HepG2 (cell line): ENCODE data around the gene AIFM1. TPM values are rescaled to one million over a fixed set of nuclear protein-coding genes. Genes with fewer than 3 reads are reported as not detected.

Experiments used
- ATAC-seq: fragments of 200-7000 bp; cut with Tn5 transposase; 3 replicates; pipeline ENCODE4 v1.9.1; 2020; ENCODE audit warnings: mild to moderate bottlenecking, moderate library complexity
- BruUV-seq: library from RNA; stranded (reverse); fragments of 400-500 nt; replicated peaks from 2 replicates; lab custom pipeline; 2021; lab: Mats Ljungman, UMichigan
- CTCF ChIA-PET: fragments of 300-600 bp; formaldehyde crosslinking; extraction: SDS; loops from one replicate; lab custom pipeline; 2021; ENCODE audit warnings: low total read pairs, inconsistent platforms, low intra/inter-chr PET ratio; lab: Yijun Ruan, JAX
- POLR2A ChIA-PET: fragments of 350-600 bp; sonication (Branson Sonifier 250); formaldehyde crosslinking; loops from one replicate; lab custom pipeline; 2020; ENCODE audit warnings: antibody characterized with exemption, inconsistent platforms; lab: Yijun Ruan, JAX
- DNase-seq: peaks from one replicate; pipeline ENCODE4 v3.0.0-alpha.2; 2015; ENCODE audit warnings: low spot score
- FAIRE-seq: peaks from 3 replicates; lab custom pipeline; 2011; peaks lifted over from hg19 to GRCh38; lab: Jason Lieb, UNC
- H2AFZ ChIP-seq: one replicate; pipeline ENCODE4 v1.6.1; 2011; ENCODE audit warnings: low read length, inconsistent platforms
- H3K27ac ChIP-seq: fragments of 300-600 bp; 3 replicates; pipeline ENCODE4 v1.8.0; 2011; ENCODE audit warnings: mixed run types, mild to moderate bottlenecking, mixed read lengths, low read length, inconsistent platforms; ENCODE audit not compliant: insufficient read depth; ENCODE audit errors: extremely low read length
- H3K27me3 ChIP-seq, 2 experiments: fragments of 200-600 bp in 1 of 2; 2 replicates in 1 of 2; 3 replicates in 1 of 2; pipeline versions ENCODE4 v1.6.0 to v1.8.0; 2011; ENCODE audit warnings: low read length in 2 of 2, mild to moderate bottlenecking in 2 of 2, moderate library complexity in 2 of 2, inconsistent platforms in 1 of 2; ENCODE audit not compliant: insufficient read depth in 2 of 2, control insufficient read depth in 1 of 2
- H3K36me3 ChIP-seq, 2 experiments: fragments of 200-600 bp in 1 of 2; replicated peaks in 1 of 2; 2 replicates in 1 of 2; 3 replicates in 1 of 2; pipeline versions ENCODE4 v1.5.1 to v1.8.0; 2011; ENCODE audit warnings: low read length in 2 of 2, inconsistent platforms in 1 of 2; ENCODE audit not compliant: insufficient read depth in 2 of 2, control insufficient read depth in 1 of 2
- H3K4me1 ChIP-seq: 2 replicates; pipeline ENCODE4 v1.5.1; 2012; ENCODE audit warnings: low read length, inconsistent platforms; ENCODE audit not compliant: insufficient read depth
- H3K4me2 ChIP-seq: 2 replicates; pipeline ENCODE4 v1.6.0; 2011; ENCODE audit warnings: low read depth, low read length, inconsistent platforms
- H3K4me3 ChIP-seq, 3 experiments: fragments of 200-600 bp in 1 of 3; sonication (generic), shearing (Covaris generic) in 1 of 3; replicated peaks in 1 of 3; 2 replicates each; pipeline ENCODE4 v1.5.1; 2011 to 2016; ENCODE audit warnings: low read length in 3 of 3, inconsistent platforms in 2 of 3, low read depth in 2 of 3, mild to moderate bottlenecking in 2 of 3, control low read depth in 1 of 3, mixed read lengths in 1 of 3; ENCODE audit not compliant: insufficient read depth in 1 of 3
- H3K79me2 ChIP-seq: one replicate; pipeline ENCODE4 v1.6.1; 2011; ENCODE audit warnings: low read length, inconsistent platforms; ENCODE audit not compliant: insufficient read depth
- H3K9ac ChIP-seq: 2 replicates; pipeline ENCODE4 v1.6.0; 2011; ENCODE audit warnings: mild to moderate bottlenecking, low read depth, low read length, inconsistent platforms; ENCODE audit not compliant: insufficient read depth
- H3K9me3 ChIP-seq: 2 replicates; pipeline ENCODE4 v1.5.1; 2012; ENCODE audit warnings: mild to moderate bottlenecking, low read length
- H4K20me1 ChIP-seq: 2 replicates; pipeline ENCODE4 v1.6.0; 2011; ENCODE audit warnings: inconsistent platforms, mild to moderate bottlenecking, low read length, moderate library complexity; ENCODE audit not compliant: insufficient read depth
- CEBPG ChIP-seq: IDR thresholded peaks from 2 replicates; pipeline ENCODE4 v1.6.1; 2016
- JDP2 ChIP-seq: sonication (generic); formaldehyde crosslinking; IDR thresholded peaks from 2 replicates; pipeline ENCODE4 v1.8.1; 2022; ENCODE audit warnings: missing genetic modification reagents, borderline replicate concordance
- MAF1 ChIP-seq: sonication (generic); formaldehyde crosslinking; IDR thresholded peaks from 2 replicates; pipeline ENCODE4 v1.5.0; 2020; ENCODE audit warnings: missing genetic modification reagents, borderline replicate concordance
- MIER3 ChIP-seq: IDR thresholded peaks from 2 replicates; pipeline ENCODE4 v1.6.1; 2016; ENCODE audit warnings: missing compliant biosample characterization, borderline replicate concordance
- NR2F1 ChIP-seq, 2 experiments: fragments of 450-650 bp in 1 of 2; formaldehyde crosslinking in 1 of 2; IDR thresholded peaks; 2 replicates each; pipeline versions ENCODE4 v1.5.0 to v1.6.1; 2016 to 2020; ENCODE audit warnings: mild to moderate bottlenecking in 1 of 2, missing compliant biosample characterization in 1 of 2, missing genetic modification reagents in 1 of 2, moderate library complexity in 1 of 2
- PHB2 ChIP-seq: fragments of 450-650 bp; IDR thresholded peaks from 2 replicates; pipeline ENCODE4 v1.6.1; 2018; ENCODE audit not compliant: partially characterized antibody
- TAF15 ChIP-seq: fragments of 200-400 bp; formaldehyde crosslinking; IDR thresholded peaks from one replicate; pipeline ENCODE4 v1.6.1; 2018; ENCODE audit warnings: mild to moderate bottlenecking, low read depth, low read length; ENCODE audit not compliant: poor library complexity, severe bottlenecking
- THAP7 ChIP-seq: sonication (generic); formaldehyde crosslinking; IDR thresholded peaks from 2 replicates; pipeline ENCODE4 v1.8.1; 2023; ENCODE audit warnings: mild to moderate bottlenecking, missing genetic modification reagents
- ZNF33B ChIP-seq: sonication (generic); formaldehyde crosslinking; IDR thresholded peaks from 2 replicates; pipeline ENCODE4 v1.5.1; 2020; ENCODE audit warnings: mild to moderate bottlenecking, missing genetic modification reagents
- ZZZ3 ChIP-seq: sonication (generic); formaldehyde crosslinking; IDR thresholded peaks from 2 replicates; pipeline ENCODE4 v1.4.0; 2020; ENCODE audit warnings: missing genetic modification reagents, mild to moderate bottlenecking, borderline replicate concordance
- WGBS: methylation state at CpG from one replicate; pipeline ENCODE4 v1.1.6; 2017; ENCODE audit warnings: low lambda C conversion rate; 5-methylcytosine and 5-hydroxymethylcytosine counted together
- in situ Hi-C: cut with HindIII; loops from 2 replicates; pipeline ENCODE4 v1.10.0; 2017; ENCODE audit warnings: low pct_unique_long_range_greater_than_20kb; ENCODE audit not compliant: extremely low pct_ligation_motif_present
- intact Hi-C: fragments of 100-400 bp; cut with micrococcal nuclease; formaldehyde crosslinking; loops from one replicate; pipeline ENCODE4 v1.10.0; 2022; ENCODE audit not compliant: unreplicated experiment
- polyA plus RNA-seq, 8 experiments: library from polyadenylated mRNA; depleted of rRNA in 3 of 8; stranded (reverse) in 7 of 8; unstranded in 1 of 8; fragments of >200 nt; fragmentation: Illumina TruSeq in 4 of 8; extraction: Trizol in 4 of 8; gene quantifications; 2 replicates each; pipeline versions ENCODE4 v1.2.1 to v1.2.3, GENCODE V29; 2011 to 2016; ENCODE audit warnings: low read depth in 4 of 8, missing spikeins in 1 of 8, mixed read lengths in 1 of 8; ENCODE audit not compliant: insufficient read depth in 1 of 8
- total RNA-seq, 5 experiments: library from RNA; depleted of rRNA; stranded (reverse); fragments of >200 nt; fragmentation: Illumina TruSeq; extraction: Trizol; gene quantifications; 2 replicates each; pipeline ENCODE4 v1.2.3, GENCODE V29; 2016; ENCODE audit warnings: low read depth in 1 of 5
- TF ChIP-seq, protein P1 (sequence below): sonication (generic); formaldehyde crosslinking; conservative IDR thresholded peaks from 2 replicates; pipeline ENCODE4 v1.8.0; 2022; ENCODE audit warnings: mild to moderate bottlenecking, moderate library complexity, missing genetic modification reagents
- TF ChIP-seq, protein P2 (sequence below): sonication (generic); formaldehyde crosslinking; IDR thresholded peaks from 2 replicates; pipeline ENCODE4 v1.4.0; 2020; ENCODE audit warnings: mild to moderate bottlenecking, missing genetic modification reagents

Gene AIFM1
- total and polyA plus RNA-seq, 2 of the 13 experiments (the other 11 are each of a cell fraction or from before 2014, with no cell fraction given), result 42.8 to 46.9 TPM

GRCh38 chrX:130174937-130175336, 9.3 kb upstream of the AIFM1 start (continued):
- TF ChIP-seq, protein P1, sequence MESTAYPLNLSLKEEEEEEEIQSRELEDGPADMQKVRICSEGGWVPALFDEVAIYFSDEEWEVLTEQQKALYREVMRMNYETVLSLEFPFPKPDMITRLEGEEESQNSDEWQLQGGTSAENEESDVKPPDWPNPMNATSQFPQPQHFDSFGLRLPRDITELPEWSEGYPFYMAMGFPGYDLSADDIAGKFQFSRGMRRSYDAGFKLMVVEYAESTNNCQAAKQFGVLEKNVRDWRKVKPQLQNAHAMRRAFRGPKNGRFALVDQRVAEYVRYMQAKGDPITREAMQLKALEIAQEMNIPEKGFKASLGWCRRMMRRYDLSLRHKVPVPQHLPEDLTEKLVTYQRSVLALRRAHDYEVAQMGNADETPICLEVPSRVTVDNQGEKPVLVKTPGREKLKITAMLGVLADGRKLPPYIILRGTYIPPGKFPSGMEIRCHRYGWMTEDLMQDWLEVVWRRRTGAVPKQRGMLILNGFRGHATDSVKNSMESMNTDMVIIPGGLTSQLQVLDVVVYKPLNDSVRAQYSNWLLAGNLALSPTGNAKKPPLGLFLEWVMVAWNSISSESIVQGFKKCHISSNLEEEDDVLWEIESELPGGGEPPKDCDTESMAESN (CRISPR knock-in tag), result no peak
- no peak for TF ChIP-seq CEBPG (CRISPR knock-in tag)
- no peak for TF ChIP-seq THAP7 (CRISPR knock-in tag)
- no peak for TF ChIP-seq ZZZ3 (CRISPR knock-in tag)
- no peak for TF ChIP-seq MIER3 (CRISPR knock-in tag)

- POLR2A ChIA-PET, result interaction anchor here (0.8 kb wide), 1 partner anchor 9 kb away, joined by 3 read pairs; the partner anchor contains the start of gene AIFM1
These were observed 8.5 kb upstream of the AIFM1 start for GRCh38 chrX:130174045-130174704.

More at GRCh38 chrX:130174045-130174704, 8.5 kb upstream of the AIFM1 start:
- ATAC-seq (no peak), FAIRE-seq (no peak), DNase-seq (no peak)
- Histone ChIP-seq H4K20me1 (no peaks in the 10 kb centered on the region), H3K4me2 (no peak overlapping the region), H2AFZ (no peak overlapping the region), H3K9ac (no peak overlapping the region), H3K4me3 (no peak overlapping the region), H3K27ac (no peak overlapping the region), H3K27me3 (peaks cover 0 to 4% of the 10 kb centered on the region in 2 experiments; a peak in 2 of 5 replicates), H3K9me3 (no peaks in the 10 kb centered on the region), H3K4me1 (peaks cover 6% of the 10 kb centered on the region; the same call in 1 of the 2 replicates), H3K36me3 (no peaks in the 10 kb centered on the region), H3K79me2 (no peaks in the 10 kb centered on the region)
- TF ChIP-seq ZNF33B (no peak), JDP2 (CRISPR knock-in tag) (no peak), MAF1 (CRISPR knock-in tag) (no peak), PHB2 (no peak), TAF15 (no peak), NR2F1 (CRISPR knock-in tag; IDR thresholded peaks at IDR 0.05) (no peak)
- TF ChIP-seq, protein P2, sequence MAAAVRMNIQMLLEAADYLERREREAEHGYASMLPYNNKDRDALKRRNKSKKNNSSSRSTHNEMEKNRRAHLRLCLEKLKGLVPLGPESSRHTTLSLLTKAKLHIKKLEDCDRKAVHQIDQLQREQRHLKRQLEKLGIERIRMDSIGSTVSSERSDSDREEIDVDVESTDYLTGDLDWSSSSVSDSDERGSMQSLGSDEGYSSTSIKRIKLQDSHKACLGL, result no peak
- in situ Hi-C loops, result no loop called here
- BruUV-seq, result no TSS peak
- CTCF ChIA-PET, result no interaction called here
- intact Hi-C loops, result no loop called here
- 40% methylated on average over 3 of the region's 10 CpGs for WGBS
